Body of pancreas (tissue), 4 donors: ENCODE measurements around the gene CMTM5.

Source experiments
- CTCF ChIP-seq, 7 experiments: fragments of 450-650 bp in 4 of 7; fragments of 200-600 bp in 3 of 7; sonication (generic) in 3 of 7; IDR thresholded peaks; one replicate each; pipeline ENCODE4 v1.5.1; 2016 to 2019; ENCODE audit warnings: antibody characterized with exemption in 7 of 7
- POLR2A ChIP-seq, 3 donors: fragments of 450-650 bp; IDR thresholded peaks; one replicate each; pipeline ENCODE4 v1.6.1; 2016; ENCODE audit warnings: antibody characterized with exemption in 3 of 3, mild to moderate bottlenecking in 2 of 3

- peak; percentile 46 to 69 (median 55) for TF ChIP-seq POLR2A (IDR thresholded peaks at IDR 0.05)
- TF ChIP-seq CTCF (IDR thresholded peaks at IDR 0.05): peak in 2 of 7 experiments; percentile 5 to 8
These were observed 24.1 kb upstream of the CMTM5 start, which contains the start of gene SLC22A17 for GRCh38 chr14:23352506-23353432.
